ENCODE data around the gene MRPS25. TPM values are rescaled to one million over a fixed set of nuclear protein-coding genes. Genes with fewer than 3 reads are reported as not detected.
A peak's percentile ranks its signal among the peaks of the same experiment; 100 is the strongest.

MRPS25 gene
- total and polyA plus RNA-seq, 2 experiments from 2014 or later: 47.9 to 75.0 TPM

GRCh38 chr3:15066467-15066866 lies 1.4 kb upstream of the MRPS25 start (continued):
- no peak for TF ChIP-seq ZNF462 (CRISPR knock-in tag; IDR thresholded peaks at IDR 0.05)
- no peak for TF ChIP-seq ETS1 (IDR thresholded peaks at IDR 0.05)
- no peak for TF ChIP-seq CTCF (conservative IDR thresholded peaks at IDR 0.05; ENCODE audit: low read depth in 2 of 2)

- H3K27ac ChIP-seq (ENCODE audit: low read depth): no peak overlapping the region
- Mint-ChIP-seq H3K36me3 (ENCODE audit: low read depth) (peaks cover 26% of the 10 kb centered on the region), H3K4me1 (peaks cover 18% of the 10 kb centered on the region), H3K27ac (no peak overlapping the region), H3K9me3 (peaks cover 4% of the 10 kb centered on the region), H3K4me3 (peak overlapping the region; percentile 98), H3K27me3 (ENCODE audit: insufficient read depth, low read depth, poor library complexity) (peaks cover 12% of the 10 kb centered on the region)
- H3K4me2 ChIP-seq: peak overlapping the region; percentile 77
- no peaks in the 10 kb centered on the region; the same call in 1 of the 2 replicates for H3K36me3 ChIP-seq (ENCODE audit: insufficient read depth)
- peaks cover 4% of the 10 kb centered on the region; the same call in 1 of the 2 replicates for H4K20me1 ChIP-seq (replicated peaks; ENCODE audit: insufficient read depth)
- ATAC-seq (peak; percentile 11), DNase-seq (ENCODE audit: low spot score) (peak; percentile 20)
- H3K27me3 ChIP-seq (ENCODE audit: insufficient read depth): no peaks in the 10 kb centered on the region
- no peaks in the 10 kb centered on the region for H3K9me2 ChIP-seq (ENCODE audit: insufficient read depth)
- no peaks in the 10 kb centered on the region for H3F3A ChIP-seq (replicated peaks; ENCODE audit: low read depth)
- H3K4me3 ChIP-seq: peak overlapping the region; percentile 93
- H3K4me1 ChIP-seq (ENCODE audit: insufficient read depth): peaks cover 6% of the 10 kb centered on the region; the same call in 1 of the 2 replicates
- peaks cover 26% of the 10 kb centered on the region for H3K79me2 ChIP-seq (replicated peaks; ENCODE audit: insufficient read depth)
- peak overlapping the region; percentile 92 for H2AFZ ChIP-seq
- TF ChIP-seq POLR2AphosphoS5 (IDR thresholded peaks at IDR 0.05; ENCODE audit: low read depth) (no peak), EZH2phosphoT487 (IDR thresholded peaks at IDR 0.05; ENCODE audit: unreplicated experiment) (no peak), STAT1 (IDR thresholded peaks at IDR 0.05; ENCODE audit: unreplicated experiment) (no peak), ZNF462 (CRISPR knock-in tag; IDR thresholded peaks at IDR 0.05) (no peak)
Measured at GRCh38 chr3:15065550-15066007, 464 bp upstream of the MRPS25 start.

All from GM23338 (cell line).